ENCODE results near the gene PCDHB4. TPM values are rescaled to one million over a fixed set of nuclear protein-coding genes. Genes with fewer than 3 reads are reported as not detected.
"Not testable (repeated sequence)": the region's sequence is repeated elsewhere in the genome, so short reads cannot be mapped to it uniquely, and the experiment has no call there.

The PCDHB4 gene
- total RNA-seq, 1 donor from 2014 or later, result not detected

DNA sequence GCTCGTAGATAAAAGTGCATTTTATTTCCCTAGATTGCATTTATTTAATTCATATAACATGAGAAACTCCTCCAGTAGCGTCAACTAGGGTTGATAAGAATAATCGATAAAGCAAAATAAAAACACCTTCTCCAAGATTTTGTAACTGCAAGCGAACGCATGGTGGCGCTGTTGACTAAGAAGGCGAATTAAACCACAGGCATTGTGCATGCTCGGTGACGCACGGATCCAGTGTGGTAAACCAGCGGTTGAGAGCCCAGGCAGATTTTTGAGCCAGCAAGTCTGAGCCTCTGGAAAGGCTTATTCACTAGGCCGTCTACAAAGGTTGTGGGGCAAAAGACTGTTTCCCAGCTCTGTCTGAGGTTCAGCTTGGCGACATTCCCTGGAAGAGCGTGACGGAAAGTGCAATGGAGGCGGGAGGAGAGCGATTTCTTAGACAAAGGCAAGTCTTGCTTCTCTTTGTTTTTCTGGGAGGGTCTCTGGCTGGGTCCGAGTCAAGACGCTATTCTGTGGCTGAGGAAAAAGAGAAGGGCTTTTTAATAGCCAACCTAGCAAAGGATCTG, 21.3 kb upstream of the PCDHB4 start, which contains the start of gene PCDHB3:
PCDHB3 (plus strand) TSS at position 231 of the 563 bp plus-strand sequence; CDS start at position 408, 177 bp downstream.
- no peak for DNase-seq (ENCODE audit: low read depth)

DNA sequence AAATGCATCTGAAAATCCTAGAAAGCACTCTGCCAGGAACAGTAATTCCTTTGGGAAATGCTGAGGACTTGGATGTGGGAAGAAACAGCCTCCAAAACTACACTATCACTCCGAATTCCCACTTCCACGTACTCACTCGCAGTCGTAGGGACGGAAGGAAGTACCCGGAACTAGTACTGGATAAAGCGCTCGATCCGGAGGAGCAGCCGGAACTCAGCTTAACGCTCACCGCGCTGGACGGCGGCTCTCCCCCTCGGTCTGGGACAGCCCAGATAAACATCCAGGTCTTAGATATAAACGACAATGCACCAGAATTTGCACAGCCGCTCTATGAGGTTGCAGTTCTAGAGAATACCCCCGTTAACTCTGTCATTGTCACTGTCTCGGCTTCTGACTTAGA, 20.6 kb upstream of the PCDHB4 start:
- TF ChIP-seq, protein P1, sequence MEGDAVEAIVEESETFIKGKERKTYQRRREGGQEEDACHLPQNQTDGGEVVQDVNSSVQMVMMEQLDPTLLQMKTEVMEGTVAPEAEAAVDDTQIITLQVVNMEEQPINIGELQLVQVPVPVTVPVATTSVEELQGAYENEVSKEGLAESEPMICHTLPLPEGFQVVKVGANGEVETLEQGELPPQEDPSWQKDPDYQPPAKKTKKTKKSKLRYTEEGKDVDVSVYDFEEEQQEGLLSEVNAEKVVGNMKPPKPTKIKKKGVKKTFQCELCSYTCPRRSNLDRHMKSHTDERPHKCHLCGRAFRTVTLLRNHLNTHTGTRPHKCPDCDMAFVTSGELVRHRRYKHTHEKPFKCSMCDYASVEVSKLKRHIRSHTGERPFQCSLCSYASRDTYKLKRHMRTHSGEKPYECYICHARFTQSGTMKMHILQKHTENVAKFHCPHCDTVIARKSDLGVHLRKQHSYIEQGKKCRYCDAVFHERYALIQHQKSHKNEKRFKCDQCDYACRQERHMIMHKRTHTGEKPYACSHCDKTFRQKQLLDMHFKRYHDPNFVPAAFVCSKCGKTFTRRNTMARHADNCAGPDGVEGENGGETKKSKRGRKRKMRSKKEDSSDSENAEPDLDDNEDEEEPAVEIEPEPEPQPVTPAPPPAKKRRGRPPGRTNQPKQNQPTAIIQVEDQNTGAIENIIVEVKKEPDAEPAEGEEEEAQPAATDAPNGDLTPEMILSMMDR (conservative IDR thresholded peaks at IDR 0.05; ENCODE audit: low read depth, low read length), result no peak
- H3K4me3 ChIP-seq (ENCODE audit: low read depth, low read length), result peak overlapping the region; percentile 41
- no peak for DNase-seq (ENCODE audit: low read depth)

More for the DNA sequence above, 21.3 kb upstream of the PCDHB4 start, which contains the start of gene PCDHB3:
- TF ChIP-seq, protein P1 (conservative IDR thresholded peaks at IDR 0.05; ENCODE audit: low read depth, low read length), result peak; percentile 55
- H3K4me3 ChIP-seq (ENCODE audit: low read depth, low read length), result peak within 1 kb of the TSS; percentile 41

DNA sequence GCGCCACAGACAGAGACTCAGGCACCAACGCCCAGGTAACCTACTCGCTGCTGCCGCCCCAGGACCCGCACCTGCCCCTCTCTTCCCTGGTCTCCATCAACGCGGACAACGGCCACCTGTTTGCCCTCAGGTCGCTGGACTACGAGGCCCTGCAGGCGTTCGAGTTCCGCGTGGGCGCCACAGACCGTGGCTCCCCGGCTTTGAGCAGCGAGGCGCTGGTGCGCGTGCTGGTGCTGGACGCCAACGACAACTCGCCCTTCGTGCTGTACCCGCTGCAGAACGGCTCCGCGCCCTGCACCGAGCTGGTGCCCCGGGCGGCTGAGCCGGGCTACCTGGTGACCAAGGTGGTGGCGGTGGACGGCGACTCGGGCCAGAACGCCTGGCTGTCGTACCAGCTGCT, 19.5 kb upstream of the PCDHB4 start:
- not testable (repeated sequence) for DNase-seq (ENCODE audit: low read depth)

DNA sequence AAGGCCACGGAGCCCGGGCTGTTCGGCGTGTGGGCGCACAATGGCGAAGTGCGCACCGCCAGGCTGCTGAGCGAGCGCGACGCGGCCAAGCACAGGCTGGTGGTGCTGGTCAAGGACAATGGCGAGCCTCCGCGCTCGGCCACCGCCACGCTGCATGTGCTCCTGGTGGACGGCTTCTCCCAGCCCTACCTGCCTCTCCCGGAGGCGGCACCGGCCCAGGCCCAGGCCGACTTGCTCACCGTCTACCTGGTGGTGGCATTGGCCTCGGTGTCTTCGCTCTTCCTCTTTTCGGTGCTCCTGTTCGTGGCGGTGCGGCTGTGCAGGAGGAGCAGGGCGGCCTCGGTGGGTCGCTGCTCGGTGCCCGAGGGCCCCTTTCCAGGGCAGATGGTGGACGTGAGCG, 19.1 kb upstream of the PCDHB4 start:
- not testable (repeated sequence) for DNase-seq (ENCODE audit: low read depth); H3K4me3 ChIP-seq (ENCODE audit: low read depth, low read length)

More for the DNA sequence above, 19.5 kb upstream of the PCDHB4 start:
- not testable (repeated sequence) for H3K4me3 ChIP-seq (ENCODE audit: low read depth, low read length)

DNA sequence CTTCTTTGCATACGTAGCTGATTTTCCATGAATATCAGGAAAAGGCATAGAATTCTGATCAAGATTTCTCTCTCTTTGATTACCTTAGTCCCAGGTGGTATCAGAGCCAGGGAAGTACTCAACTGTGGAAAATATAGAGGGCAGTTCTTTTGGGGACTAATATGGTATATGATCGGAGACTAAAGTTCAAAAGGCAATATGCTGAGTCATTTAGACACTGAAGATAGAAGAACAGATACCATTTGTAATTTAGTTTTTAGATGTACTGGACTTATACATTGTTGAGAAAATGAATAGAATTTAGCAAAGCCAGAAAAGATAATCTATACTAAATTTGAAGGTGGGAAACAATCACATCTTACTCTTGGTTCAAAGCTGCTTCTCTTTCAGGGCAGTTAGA, 16.3 kb upstream of the PCDHB4 start:
- DNase-seq (ENCODE audit: low read depth), result no peak
- H3K4me3 ChIP-seq (ENCODE audit: low read depth, low read length), result no peak overlapping the region
- TF ChIP-seq, protein P1 (conservative IDR thresholded peaks at IDR 0.05; ENCODE audit: low read depth, low read length), result no peak

DNA sequence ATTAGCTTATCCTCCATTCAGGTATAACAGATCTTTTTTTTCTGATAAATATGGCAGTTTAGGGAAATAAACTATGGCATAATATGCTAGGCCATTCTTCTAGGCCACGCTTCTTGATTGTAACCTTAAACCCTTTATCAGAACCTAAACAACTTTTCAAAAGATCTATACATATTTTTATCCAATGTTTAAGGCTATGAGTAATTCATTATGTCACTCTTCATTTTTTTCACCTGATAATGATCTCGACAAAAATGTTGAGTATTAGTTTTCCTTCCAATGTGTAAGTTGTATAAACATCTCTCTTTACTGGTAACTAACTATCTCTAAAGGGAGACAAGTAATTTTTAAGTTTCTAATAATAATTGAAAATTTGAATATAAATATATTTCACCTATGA, 2.4 kb upstream of the PCDHB4 start:
- TF ChIP-seq, protein P1 (conservative IDR thresholded peaks at IDR 0.05; ENCODE audit: low read depth, low read length), result no peak
- no peak for DNase-seq (ENCODE audit: low read depth)
- H3K4me3 ChIP-seq (ENCODE audit: low read depth, low read length), result no peak overlapping the region

DNA sequence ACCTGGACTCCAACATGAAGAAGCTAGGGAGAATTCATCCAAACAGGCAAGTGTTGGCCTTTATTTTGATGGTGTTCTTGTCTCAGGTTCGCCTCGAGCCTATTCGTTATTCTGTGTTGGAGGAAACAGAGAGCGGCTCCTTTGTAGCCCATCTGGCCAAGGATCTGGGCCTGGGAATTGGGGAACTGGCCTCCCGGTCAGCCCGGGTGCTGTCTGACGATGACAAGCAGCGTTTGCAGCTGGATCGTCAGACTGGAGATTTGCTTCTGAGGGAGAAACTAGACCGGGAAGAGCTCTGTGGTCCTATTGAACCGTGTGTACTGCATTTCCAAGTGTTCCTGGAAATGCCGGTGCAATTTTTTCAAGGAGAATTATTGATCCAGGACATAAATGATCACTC, 367 bp downstream of the PCDHB4 start:
- no peak for DNase-seq (ENCODE audit: low read depth)
- TF ChIP-seq, protein P1 (conservative IDR thresholded peaks at IDR 0.05; ENCODE audit: low read depth, low read length), result no peak
- H3K4me3 ChIP-seq (ENCODE audit: low read depth, low read length), result no peak overlapping the region

DNA sequence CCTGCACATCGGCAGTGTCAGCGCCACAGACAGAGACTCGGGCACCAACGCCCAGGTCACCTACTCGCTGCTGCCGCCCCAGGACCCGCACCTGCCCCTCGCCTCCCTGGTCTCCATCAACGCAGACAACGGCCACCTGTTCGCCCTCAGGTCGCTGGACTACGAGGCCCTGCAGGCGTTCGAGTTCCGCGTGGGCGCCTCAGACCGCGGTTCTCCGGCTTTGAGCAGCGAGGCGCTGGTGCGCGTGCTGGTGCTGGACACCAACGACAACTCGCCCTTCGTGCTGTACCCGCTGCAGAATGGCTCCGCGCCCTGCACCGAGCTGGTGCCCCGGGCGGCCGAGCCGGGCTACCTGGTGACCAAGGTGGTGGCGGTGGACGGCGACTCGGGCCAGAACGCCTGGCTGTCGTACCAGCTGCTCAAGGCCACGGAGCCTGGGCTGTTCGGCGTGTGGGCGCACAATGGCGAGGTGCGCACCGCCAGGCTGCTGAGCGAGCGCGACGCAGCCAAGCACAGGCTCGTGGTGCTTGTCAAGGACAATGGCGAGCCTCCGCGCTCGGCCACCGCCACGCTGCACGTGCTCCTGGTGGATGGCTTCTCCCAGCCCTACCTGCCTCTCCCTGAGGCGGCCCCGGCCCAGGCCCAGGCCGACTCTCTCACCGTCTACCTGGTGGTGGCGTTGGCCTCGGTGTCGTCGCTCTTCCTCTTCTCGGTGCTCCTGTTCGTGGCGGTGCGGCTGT, 1.9 kb downstream of the PCDHB4 start:
- not testable (repeated sequence) for H3K4me3 ChIP-seq (ENCODE audit: low read depth, low read length); DNase-seq (ENCODE audit: low read depth)
